Caki2 (cell line): ENCODE results near the gene ABLIM1. TPM values are rescaled to one million over a fixed set of nuclear protein-coding genes. Genes with fewer than 3 reads are reported as not detected.
A peak's percentile ranks its signal among the peaks of the same experiment; 100 is the strongest.

Experiments used
- DNase-seq: peaks from one replicate; pipeline ENCODE4 v3.0.0-alpha.2; 2015; ENCODE audit warnings: low read depth
- in situ Hi-C: cut with HindIII; loops from 2 replicates; pipeline ENCODE4 v1.10.0; 2016; ENCODE audit warnings: low sequenced_read_pairs, low pct_unique_long_range_greater_than_20kb, mixed read lengths
- total RNA-seq: library from RNA; depleted of rRNA; stranded (reverse); fragments of >200 nt; shearing (Covaris generic); gene quantifications from 2 replicates; pipeline ENCODE4 v1.2.3, GENCODE V29; 2014; ENCODE audit warnings: low replicate concordance

Gene ABLIM1
- total RNA-seq, 1 experiment from 2014 or later, result 2.2 TPM

DNA sequence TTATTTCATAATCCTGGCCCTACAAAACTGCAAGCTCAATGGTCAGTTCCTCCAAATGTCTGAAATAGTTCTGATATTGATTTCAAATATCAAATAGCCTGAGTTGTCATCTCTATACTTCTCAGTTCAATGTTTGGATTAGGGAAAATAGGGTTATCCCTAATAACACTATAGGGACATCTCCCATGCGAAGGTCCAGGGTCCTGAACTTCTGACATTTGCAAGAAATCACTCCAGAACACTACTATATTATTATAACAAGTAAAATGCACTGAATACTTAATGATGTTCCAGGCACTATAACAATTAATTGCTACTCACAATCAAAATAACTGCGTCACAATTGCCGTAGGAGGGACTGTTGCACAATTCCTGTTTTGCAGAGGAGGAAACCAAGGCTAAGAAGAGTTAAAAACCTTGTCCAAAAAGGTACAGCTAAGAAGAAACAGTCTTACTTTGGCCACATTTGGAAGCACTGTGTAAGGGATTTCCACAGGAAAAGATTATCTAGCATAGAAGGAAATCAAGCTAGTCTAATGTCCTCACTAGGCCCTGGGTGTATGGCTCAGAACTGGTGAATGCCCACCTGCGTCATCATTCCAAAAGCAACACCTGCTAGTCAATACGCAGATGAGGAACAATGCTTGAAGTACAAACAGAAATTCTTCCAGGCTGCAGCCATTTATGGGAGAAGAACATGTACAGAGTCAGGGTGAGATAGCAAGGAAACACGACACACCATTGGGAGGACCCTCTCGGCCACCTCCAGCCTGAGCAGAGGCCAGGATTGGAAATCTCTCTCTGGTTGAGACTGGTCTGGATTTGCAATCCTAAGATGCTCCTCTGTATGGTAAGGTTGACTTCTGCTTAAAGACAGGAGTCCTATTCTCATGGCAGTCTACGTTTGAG lies 48.3 kb downstream of the ABLIM1 start:
- in situ Hi-C loops, result no loop called here
- DNase-seq, result no peak

DNA sequence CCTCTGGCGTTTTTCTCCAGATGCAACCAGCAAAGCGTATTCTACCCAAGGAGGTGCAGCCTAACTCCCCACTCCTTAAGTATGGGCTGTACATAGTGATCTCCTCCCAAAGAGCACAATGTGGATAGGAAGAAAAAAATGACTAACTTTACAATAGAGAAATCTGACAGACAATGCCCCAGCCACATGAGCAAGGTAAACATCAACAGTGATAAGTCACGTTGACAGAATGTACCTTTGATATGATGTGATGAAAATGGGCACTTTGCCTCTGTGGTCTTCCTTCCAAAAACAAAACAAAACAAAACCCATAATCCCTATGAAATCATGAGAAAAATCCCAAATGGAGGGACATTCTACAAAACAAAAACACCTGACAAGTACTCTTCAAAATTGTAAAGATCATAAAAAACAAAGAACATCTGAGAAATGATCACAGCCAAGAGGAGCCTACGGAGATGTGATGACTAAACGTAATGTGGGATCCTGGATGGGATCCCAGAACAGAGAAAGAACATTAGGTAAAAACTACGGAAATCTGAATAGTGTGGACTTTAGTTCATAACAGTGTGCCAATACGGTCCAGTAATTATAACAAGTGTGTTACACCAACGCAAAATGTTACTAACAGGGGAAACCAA lies 50.6 kb downstream of the ABLIM1 start:
- DNase-seq, result no peak
- in situ Hi-C loops, result no loop called here

DNA sequence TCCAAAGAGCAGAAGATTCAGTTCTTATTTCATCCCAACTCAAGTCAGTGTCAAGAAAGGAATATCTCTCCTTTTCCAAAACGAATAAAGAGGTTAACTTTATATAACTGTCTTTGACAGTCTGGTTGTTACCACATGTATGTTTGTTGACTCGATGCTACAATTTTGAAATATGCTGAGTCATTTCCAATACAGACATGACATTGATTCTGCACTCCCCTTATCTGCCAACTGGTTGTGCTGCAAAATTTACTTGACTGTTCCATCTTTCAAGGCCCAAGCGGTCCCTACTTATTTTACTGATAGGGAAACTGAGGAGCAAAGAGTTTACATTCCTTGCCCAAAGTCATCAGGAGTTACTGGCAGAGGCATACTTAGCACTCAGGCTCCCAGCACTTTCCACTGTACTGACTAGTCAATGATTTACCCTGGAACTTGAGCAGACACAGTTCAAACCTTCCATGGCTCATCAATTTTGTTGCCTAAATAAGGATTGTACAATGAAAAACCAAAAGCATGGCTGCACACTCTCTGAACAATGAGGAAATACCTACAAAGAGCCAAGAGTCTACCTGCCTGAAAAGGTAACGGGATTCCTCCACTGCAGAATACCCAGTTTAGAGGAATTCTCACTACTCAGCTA lies 52.8 kb downstream of the ABLIM1 start:
- in situ Hi-C loops, result no loop called here
- peak; percentile 84 for DNase-seq

DNA sequence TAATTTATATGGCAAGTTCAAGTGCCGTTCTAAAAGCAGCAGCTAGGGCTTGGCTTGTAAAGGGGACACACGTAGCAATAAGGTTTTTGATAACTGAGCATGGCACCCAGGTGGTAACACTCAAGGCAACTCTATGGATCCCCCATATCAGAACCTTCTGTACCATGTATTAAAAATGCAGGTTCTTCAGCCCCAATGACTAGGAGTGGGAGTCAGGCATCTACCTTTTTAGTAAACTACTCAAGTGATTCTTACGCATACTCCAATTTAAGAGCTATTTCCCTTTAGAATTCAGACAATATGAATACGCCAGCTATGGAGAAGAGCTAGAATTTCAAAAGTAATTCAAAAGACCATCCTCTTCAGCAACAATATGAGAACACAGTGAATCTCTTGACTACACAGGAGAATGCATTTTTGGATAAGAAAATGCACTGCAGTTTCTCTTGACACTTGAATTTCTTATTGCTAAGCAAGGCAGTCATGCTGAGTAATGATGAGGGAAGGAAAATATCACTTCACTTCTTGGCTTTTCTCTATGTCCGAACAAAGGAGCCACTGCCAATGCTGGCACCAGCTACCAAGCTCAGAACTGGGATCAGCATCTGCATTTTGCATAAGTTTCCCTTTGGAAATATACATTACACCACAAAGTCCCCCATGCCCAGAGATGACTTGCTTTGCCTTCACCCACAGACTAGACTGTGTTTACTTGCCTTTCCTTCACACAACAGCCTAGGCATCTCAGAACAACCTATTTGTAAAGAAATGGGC lies 53.5 kb downstream of the ABLIM1 start:
- in situ Hi-C loops, result no loop called here
- DNase-seq, result peak; percentile 43

DNA sequence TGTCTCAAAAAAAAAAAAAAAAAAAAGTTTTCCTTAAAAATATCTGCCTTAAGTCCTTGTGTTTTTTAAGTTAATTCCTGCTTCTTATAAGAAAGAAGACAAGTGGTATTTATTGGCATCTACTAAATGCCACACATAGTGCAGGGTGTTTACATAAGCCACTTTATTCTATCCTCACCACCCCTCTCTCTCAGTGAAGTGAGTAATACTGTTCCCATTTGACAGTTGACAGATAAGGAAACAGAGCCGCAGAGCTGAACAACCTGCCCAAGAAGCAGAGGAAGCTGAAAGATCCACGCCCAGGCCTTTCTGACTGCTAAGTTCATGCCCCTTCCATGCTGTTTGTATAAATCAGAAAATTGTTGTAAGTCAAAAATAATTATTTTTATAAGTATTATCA lies 54.1 kb downstream of the ABLIM1 start:
- DNase-seq, result peak; percentile 61
- in situ Hi-C loops, result no loop called here

DNA sequence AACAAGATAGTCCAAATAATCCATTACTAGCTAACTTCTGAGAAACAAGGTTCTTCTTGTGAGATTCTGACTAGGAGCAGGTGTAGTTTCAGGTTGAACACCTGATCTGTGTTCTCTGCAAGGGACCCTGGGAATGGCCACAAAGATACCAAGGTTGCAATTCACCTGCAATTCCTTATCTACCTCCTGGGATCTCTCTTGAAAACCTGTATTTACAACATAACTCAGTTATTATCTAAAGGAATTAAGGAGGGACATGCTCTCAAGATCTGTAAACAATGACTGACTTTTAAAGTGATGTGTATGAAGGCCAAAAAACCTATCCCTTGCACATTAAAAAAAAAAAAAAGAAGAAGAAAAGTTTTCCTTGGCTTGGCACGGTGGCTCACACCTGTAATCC lies 54.8 kb downstream of the ABLIM1 start:
- in situ Hi-C loops, result no loop called here
- no peak for DNase-seq

DNA sequence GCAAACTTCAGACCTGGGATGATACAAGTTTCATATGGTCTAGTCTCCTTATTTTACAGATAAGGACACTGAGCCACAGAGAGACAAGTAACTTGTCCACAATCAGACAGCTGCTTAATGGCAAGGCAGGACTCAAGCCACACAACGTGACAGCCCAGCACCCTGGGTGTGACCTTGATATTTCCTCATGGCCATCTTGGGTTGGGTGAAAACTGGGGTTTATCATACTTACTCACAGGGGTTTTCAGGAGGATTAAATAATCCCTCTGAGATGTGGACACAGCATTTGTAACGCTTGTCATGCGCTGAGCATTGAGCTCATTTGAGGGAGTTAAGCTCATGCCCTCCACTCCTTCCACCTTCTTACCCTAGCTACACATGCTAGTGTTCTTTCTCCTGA lies 58.0 kb downstream of the ABLIM1 start:
- in situ Hi-C loops, result no loop called here

DNA sequence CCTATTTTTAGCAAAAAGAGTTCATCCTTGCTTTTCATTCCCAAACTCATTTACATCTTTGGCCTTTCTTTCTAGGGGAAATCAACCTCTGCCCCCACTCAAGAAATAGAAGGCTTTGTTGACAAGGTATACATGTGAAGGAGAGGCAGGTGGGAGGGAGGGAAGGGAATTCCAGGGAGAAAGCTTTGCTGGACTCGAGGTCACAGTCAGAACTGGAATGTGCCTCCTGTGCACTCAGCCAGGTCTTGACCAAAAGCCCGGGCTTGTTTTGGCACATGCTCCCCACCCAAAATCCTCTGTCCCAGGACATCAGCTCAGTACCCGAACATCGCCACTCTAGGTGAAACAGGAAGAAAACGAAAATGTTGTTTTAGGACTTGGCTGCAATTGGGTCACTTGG lies 61.3 kb downstream of the ABLIM1 start:
- no peak for DNase-seq
- in situ Hi-C loops, result no loop called here

More for the DNA sequence above, 58.0 kb downstream of the ABLIM1 start:
- DNase-seq, result no peak

DNA sequence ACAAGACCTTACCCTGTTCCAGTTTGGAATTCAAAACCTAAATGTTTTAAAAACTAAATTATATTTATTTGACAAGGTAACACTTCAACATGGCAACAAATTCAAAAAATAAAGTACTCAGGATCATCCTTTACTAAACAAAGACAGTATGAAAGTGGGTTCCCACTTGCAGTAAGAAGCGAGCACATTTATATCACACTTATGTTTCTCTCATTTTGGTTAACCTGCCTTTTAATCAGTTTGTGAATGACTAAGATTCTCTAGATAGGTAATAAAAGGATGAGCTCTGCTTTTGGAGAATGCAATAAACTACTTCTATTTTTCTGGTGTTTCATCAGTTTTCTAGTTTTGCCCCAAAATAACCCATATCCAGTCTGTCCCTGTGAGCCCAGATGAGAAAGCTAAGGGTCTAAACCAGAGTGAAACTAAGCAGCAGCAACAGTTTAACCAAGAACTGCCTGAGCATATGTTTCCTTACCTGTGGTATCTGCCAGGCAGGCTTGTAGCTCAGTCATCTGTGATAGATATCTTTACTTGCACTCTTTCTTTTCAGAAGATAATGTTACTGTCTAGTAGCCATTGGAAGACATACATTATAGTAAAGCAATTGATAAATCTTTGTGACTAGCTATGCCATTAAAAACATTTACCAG lies 64.1 kb downstream of the ABLIM1 start:
- no peak for DNase-seq
- in situ Hi-C loops, result no loop called here

DNA sequence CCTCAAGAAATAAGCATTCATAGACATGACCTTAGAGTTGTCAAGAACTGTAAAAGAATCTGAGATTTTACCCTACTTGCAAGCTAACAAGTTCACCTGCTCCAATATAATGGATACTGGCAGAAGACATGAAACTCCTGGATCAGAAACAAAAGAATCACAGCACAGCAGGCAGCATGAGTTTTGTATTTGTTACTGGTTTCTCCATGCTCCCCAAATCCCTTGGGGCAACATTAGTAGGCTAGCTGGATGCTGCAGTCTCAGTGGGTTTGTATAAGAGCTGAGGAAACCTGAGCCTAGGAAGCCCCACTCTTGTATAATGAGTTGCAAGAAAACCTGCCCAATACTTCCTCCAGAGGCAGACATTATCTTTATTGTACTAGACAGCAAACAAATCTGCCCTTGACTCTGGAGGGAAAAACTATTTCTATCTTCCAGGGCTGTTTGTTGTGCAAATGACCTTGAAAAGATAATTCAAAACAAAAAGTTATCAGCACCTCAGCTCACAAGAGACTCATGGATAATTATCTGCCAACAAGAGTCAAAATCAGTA lies 64.8 kb downstream of the ABLIM1 start:
- in situ Hi-C loops, result no loop called here

DNA sequence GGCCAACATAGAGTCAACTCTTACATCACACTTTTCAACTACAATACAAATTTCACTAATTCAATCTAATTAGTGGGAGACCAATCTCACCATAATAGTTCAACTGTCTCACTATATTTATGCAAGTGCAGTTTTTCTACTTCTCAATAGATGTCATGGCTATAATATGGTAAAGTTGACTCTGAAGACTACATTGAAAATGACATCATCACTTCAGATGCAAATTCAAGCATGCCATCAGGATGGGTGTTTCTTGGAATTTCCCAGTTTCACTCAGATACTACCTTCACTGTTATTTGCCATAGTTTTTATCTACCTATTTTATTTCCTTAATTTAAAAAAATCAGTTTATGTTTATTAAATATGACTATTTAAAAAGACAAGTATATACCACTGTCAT lies 67.1 kb downstream of the ABLIM1 start:
- in situ Hi-C loops, result no loop called here
- DNase-seq, result no peak

More for the DNA sequence above, 64.8 kb downstream of the ABLIM1 start:
- no peak for DNase-seq

DNA sequence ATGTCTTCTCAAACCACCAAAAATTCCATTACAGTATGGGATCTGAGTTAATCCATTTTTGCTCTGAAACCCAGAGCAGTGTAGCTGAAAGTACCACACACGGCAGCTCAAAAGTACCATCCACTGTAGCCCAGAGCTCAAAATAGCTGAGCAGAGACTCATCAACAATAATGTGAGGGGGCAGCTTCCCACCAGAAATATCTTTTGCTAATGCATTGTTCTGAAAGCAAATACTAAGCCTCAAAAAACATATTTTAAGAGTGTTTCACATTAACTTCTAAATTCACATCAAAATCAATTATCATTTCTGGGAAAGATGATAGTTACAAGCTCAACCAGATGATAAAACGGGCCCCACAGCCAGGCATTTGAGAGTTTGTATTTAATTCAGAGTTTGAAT lies 73.7 kb downstream of the ABLIM1 start:
- in situ Hi-C loops, result no loop called here
- no peak for DNase-seq

DNA sequence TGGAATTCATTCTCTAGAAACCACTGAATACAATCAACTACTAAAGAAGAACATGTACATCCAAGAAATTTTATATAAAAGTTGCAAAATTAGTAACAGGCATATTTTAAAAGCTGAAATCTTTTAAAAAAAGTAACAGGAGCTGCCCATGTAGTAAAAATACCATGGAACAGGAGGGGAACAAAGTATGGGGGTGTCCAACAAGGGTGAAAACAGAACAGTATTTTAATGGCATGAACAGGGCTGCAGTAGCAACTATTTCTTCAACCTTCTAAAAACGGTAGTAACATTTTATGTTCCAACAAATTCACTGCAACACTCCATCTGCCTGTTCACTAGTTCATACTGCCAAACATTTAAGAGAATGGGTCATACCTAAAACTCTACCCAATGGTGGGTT lies 77.0 kb downstream of the ABLIM1 start:
- in situ Hi-C loops, result no loop called here
- DNase-seq, result no peak

DNA sequence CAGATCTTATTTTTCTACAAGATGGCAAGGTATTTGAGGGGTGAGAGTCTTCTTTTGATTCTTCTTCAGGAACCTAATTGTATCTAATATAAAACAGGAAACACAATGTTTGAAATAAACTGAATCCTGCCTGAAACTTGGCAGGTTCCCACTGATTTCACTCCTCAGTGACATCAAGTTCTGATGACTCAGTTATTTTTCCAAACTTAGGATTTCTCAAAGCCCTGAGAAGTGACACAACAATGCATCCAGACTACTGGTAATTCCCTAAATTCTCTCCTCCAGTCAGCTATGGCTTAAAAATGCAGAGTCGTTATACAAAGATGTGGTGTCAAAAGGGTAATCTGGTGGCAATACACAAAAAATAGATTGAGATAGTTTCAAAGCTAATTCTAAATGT lies 80.9 kb downstream of the ABLIM1 start:
- peak; percentile 37 for DNase-seq
- in situ Hi-C loops, result no loop called here

DNA sequence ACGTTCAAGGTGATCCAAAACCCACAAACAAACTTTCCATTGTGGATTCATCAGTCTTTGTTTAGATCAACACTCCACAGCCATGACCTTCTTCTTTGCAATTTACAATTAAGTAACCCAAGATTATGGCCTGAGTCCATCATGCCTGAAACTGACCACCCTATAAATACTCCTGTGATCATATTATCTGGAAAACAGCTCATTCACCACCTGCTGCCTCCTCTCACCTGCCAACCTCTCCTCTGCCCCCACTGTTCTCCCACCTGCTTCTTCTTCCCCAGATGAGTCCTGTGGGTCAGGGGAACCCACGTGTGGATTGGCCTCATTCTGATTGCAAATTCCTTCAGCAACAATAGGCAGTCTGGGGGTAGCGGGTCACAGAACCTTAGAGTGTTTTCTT lies 81.4 kb downstream of the ABLIM1 start:
- no peak for DNase-seq

DNA sequence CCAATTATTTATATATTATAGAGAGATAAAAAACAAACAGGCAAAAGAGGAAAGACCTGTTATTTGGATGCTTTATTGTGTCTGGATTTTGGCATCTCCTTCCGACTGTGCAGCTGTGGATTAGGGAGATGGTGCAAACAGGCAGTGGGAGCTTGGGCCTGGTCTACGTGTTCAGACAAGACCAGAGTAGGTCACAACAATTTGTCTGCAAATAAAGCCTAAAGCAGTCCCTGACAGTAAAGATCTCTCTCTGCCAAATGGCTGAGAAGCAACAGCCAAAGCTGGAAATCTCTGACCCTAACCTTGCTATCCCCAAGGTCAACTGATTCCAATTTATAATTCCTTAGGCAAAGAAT lies 82.0 kb downstream of the ABLIM1 start:
- in situ Hi-C loops, result no loop called here
- no peak for DNase-seq

More for the DNA sequence above, 81.4 kb downstream of the ABLIM1 start:
- in situ Hi-C loops, result no loop called here

DNA sequence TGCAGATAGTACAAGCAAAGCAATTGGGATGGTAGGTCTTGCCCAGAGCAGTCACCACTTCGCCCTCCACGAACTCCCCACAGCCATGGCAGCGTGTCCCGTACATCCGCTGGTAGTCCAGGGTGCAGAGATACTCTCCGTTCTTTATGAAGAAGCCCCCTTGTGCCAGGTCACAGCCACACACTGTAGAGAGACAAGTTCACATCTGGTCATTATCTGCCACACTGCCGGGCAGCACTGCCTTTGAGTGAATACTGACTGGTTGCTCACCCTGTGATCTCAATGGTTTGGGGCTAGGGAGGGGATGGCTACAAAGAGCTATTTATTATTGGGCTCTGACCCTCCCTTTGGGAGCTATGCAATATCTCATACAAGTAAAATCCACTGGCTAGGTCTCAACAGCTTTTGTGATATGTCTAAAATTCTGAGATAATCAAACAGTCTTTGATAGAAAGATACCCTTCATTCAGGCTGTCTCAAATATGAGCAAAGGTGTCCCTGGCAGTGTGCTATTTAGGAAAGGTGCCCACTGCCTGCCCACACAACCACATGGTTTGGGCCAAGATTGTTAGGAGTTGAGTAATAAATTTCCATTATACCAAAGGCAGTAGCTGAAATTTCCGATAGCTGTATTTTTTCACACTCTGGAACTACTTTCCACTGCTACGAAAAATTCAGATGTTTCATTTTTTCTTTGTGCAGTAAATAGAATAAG lies 82.5 kb downstream of the ABLIM1 start:
- no peak for DNase-seq
- in situ Hi-C loops, result no loop called here
